GM19043 (cell line): Measurements from ENCODE around the gene NKD2.

Experiments used
- ATAC-seq: cut with Tn5 transposase; IDR thresholded peaks from one replicate; pipeline ENCODE4 v1.9.1; 2021; ENCODE audit warnings: low read depth; ENCODE audit not compliant: unreplicated experiment

NKD2 gene

GRCh38 chr5:1028481-1029281, 20.1 kb downstream of the NKD2 start:
- ATAC-seq = no peak

GRCh38 chr5:1029282-1029944, 20.8 kb downstream of the NKD2 start:
- ATAC-seq = no peak

- ATAC-seq = no peak
Observed at GRCh38 chr5:1029945-1030625, 21.5 kb downstream of the NKD2 start.

GRCh38 chr5:1030801-1031271, 22.2 kb downstream of the NKD2 start:
- ATAC-seq = no peak

GRCh38 chr5:1031306-1031959, 22.8 kb downstream of the NKD2 start:
- ATAC-seq = no peak

GRCh38 chr5:1032011-1032410, 23.4 kb downstream of the NKD2 start:
- ATAC-seq = no peak

- no peak for ATAC-seq
Observed at GRCh38 chr5:1032551-1033027, 24.0 kb downstream of the NKD2 start.

GRCh38 chr5:1033178-1033577, 24.6 kb downstream of the NKD2 start:
- no peak for ATAC-seq

GRCh38 chr5:1033606-1034420, 25.2 kb downstream of the NKD2 start:
- ATAC-seq = no peak

- no peak for ATAC-seq
Observed at GRCh38 chr5:1034421-1034905, 25.9 kb downstream of the NKD2 start.

GRCh38 chr5:1034986-1035385, 26.4 kb downstream of the NKD2 start:
- ATAC-seq = no peak

GRCh38 chr5:1035421-1036405, 27.1 kb downstream of the NKD2 start:
- no peak for ATAC-seq

GRCh38 chr5:1036504-1037122, 28.0 kb downstream of the NKD2 start:
- no peak for ATAC-seq

GRCh38 chr5:1037123-1037670, 28.6 kb downstream of the NKD2 start:
- no peak for ATAC-seq

- ATAC-seq = no peak
Observed at GRCh38 chr5:1037671-1038416, 29.2 kb downstream of the NKD2 start.

GRCh38 chr5:1038417-1039209, 30.0 kb downstream of the NKD2 start:
- ATAC-seq = no peak

GRCh38 chr5:1039210-1039548, 30.6 kb downstream of the NKD2 start:
- no peak for ATAC-seq
